ENCODE data around the gene SLC25A52. TPM values are rescaled to one million over a fixed set of nuclear protein-coding genes. Genes with fewer than 3 reads are reported as not detected.

Gene SLC25A52
- total and polyA plus RNA-seq, 2 experiments from 2014 or later, result not detected

- peaks cover 28% of the 10 kb centered on the region for H3K9me3 Mint-ChIP-seq
- TF ChIP-seq CREB1 (CRISPR knock-in tag; IDR thresholded peaks at IDR 0.05; ENCODE audit: low read depth) (no peak), JUNB (IDR thresholded peaks at IDR 0.05; ENCODE audit: unreplicated experiment) (no peak), CTCF (conservative IDR thresholded peaks at IDR 0.05; ENCODE audit: low read depth in 2 of 2) (no peak), EZH2 (IDR thresholded peaks at IDR 0.05; ENCODE audit: low read depth, unreplicated experiment) (no peak), POLR2AphosphoS5 (IDR thresholded peaks at IDR 0.05; ENCODE audit: low read depth) (no peak), ZNF331 (CRISPR knock-in tag; IDR thresholded peaks at IDR 0.05; ENCODE audit: low read depth) (no peak), STAT1 (IDR thresholded peaks at IDR 0.05; ENCODE audit: unreplicated experiment) (no peak), NANOG (IDR thresholded peaks at IDR 0.05; ENCODE audit: borderline replicate concordance) (no peak), REST (IDR thresholded peaks at IDR 0.05; ENCODE audit: unreplicated experiment) (no peak), ZNF114 (CRISPR knock-in tag; IDR thresholded peaks at IDR 0.05) (no peak), EZH2phosphoT487 (IDR thresholded peaks at IDR 0.05; ENCODE audit: unreplicated experiment) (no peak)
- TF ChIP-seq, protein P1, sequence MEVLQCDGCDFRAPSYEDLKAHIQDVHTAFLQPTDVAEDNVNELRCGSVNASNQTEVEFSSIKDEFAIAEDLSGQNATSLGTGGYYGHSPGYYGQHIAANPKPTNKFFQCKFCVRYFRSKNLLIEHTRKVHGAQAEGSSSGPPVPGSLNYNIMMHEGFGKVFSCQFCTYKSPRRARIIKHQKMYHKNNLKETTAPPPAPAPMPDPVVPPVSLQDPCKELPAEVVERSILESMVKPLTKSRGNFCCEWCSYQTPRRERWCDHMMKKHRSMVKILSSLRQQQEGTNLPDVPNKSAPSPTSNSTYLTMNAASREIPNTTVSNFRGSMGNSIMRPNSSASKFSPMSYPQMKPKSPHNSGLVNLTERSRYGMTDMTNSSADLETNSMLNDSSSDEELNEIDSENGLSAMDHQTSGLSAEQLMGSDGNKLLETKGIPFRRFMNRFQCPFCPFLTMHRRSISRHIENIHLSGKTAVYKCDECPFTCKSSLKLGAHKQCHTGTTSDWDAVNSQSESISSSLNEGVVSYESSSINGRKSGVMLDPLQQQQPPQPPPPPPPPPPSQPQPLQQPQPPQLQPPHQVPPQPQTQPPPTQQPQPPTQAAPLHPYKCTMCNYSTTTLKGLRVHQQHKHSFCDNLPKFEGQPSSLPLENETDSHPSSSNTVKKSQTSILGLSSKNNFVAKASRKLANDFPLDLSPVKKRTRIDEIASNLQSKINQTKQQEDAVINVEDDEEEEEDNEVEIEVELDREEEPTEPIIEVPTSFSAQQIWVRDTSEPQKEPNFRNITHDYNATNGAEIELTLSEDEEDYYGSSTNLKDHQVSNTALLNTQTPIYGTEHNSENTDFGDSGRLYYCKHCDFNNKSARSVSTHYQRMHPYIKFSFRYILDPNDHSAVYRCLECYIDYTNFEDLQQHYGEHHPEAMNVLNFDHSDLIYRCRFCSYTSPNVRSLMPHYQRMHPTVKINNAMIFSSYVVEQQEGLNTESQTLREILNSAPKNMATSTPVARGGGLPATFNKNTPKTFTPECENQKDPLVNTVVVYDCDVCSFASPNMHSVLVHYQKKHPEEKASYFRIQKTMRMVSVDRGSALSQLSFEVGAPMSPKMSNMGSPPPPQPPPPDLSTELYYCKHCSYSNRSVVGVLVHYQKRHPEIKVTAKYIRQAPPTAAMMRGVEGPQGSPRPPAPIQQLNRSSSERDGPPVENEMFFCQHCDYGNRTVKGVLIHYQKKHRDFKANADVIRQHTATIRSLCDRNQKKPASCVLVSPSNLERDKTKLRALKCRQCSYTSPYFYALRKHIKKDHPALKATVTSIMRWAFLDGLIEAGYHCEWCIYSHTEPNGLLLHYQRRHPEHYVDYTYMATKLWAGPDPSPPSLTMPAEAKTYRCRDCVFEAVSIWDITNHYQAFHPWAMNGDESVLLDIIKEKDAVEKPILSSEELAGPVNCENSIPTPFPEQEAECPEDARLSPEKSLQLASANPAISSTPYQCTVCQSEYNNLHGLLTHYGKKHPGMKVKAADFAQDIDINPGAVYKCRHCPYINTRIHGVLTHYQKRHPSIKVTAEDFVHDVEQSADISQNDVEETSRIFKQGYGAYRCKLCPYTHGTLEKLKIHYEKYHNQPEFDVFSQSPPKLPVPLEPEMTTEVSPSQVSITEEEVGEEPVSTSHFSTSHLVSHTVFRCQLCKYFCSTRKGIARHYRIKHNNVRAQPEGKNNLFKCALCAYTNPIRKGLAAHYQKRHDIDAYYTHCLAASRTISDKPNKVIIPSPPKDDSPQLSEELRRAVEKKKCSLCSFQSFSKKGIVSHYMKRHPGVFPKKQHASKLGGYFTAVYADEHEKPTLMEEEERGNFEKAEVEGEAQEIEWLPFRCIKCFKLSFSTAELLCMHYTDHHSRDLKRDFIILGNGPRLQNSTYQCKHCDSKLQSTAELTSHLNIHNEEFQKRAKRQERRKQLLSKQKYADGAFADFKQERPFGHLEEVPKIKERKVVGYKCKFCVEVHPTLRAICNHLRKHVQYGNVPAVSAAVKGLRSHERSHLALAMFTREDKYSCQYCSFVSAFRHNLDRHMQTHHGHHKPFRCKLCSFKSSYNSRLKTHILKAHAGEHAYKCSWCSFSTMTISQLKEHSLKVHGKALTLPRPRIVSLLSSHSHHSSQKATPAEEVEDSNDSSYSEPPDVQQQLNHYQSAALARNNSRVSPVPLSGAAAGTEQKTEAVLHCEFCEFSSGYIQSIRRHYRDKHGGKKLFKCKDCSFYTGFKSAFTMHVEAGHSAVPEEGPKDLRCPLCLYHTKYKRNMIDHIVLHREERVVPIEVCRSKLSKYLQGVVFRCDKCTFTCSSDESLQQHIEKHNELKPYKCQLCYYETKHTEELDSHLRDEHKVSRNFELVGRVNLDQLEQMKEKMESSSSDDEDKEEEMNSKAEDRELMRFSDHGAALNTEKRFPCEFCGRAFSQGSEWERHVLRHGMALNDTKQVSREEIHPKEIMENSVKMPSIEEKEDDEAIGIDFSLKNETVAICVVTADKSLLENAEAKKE (CRISPR knock-in tag; IDR thresholded peaks at IDR 0.05), result no peak
- TF ChIP-seq, protein P2, sequence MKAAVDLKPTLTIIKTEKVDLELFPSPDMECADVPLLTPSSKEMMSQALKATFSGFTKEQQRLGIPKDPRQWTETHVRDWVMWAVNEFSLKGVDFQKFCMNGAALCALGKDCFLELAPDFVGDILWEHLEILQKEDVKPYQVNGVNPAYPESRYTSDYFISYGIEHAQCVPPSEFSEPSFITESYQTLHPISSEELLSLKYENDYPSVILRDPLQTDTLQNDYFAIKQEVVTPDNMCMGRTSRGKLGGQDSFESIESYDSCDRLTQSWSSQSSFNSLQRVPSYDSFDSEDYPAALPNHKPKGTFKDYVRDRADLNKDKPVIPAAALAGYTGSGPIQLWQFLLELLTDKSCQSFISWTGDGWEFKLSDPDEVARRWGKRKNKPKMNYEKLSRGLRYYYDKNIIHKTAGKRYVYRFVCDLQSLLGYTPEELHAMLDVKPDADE (IDR thresholded peaks at IDR 0.05), result no peak
- Histone ChIP-seq H4K20me1 (replicated peaks; ENCODE audit: insufficient read depth) (no peaks in the 10 kb centered on the region), H3F3A (replicated peaks; ENCODE audit: low read depth) (no peaks in the 10 kb centered on the region), H3K9me2 (ENCODE audit: insufficient read depth) (peaks cover 4% of the 10 kb centered on the region; the same call in 1 of the 2 replicates), H2AFZ (no peak overlapping the region), H3K79me2 (replicated peaks; ENCODE audit: insufficient read depth) (no peaks in the 10 kb centered on the region), H3K27me3 (ENCODE audit: insufficient read depth) (no peaks in the 10 kb centered on the region), H3K4me3 (no peak overlapping the region), H3K4me2 (no peak overlapping the region), H3K36me3 (ENCODE audit: insufficient read depth) (peaks cover 6% of the 10 kb centered on the region; the same call in 1 of the 2 replicates), H3K4me1 (ENCODE audit: insufficient read depth) (no peaks in the 10 kb centered on the region), H3K27ac (ENCODE audit: low read depth) (no peak overlapping the region)
- H3K36me3 Mint-ChIP-seq (ENCODE audit: low read depth), result peaks cover 23% of the 10 kb centered on the region
- peaks cover 2% of the 10 kb centered on the region; the same call in 1 of the 3 replicates for H3K4me1 Mint-ChIP-seq
- ATAC-seq, result no peak
- H3K4me3 Mint-ChIP-seq, result no peak overlapping the region
- no peak overlapping the region for H3K27ac Mint-ChIP-seq
- peaks cover 6% of the 10 kb centered on the region for H3K27me3 Mint-ChIP-seq (ENCODE audit: insufficient read depth, low read depth, poor library complexity)
- DNase-seq (ENCODE audit: low spot score), result no peak
These were observed 24.1 kb downstream of the SLC25A52 start for GRCh38 chr18:31736630-31737029.

All from GM23338 (cell line).